WTC11 (cell line): ENCODE data around the gene MAGI2. TPM values are rescaled to one million over a fixed set of nuclear protein-coding genes. Genes with fewer than 3 reads are reported as not detected.

Experiments used
- ATAC-seq: fragments of 200-7000 bp; cut with Tn5 transposase; 2 replicates; pipeline ENCODE4 v1.10.0; 2021; ENCODE audit warnings: mild to moderate bottlenecking, moderate library complexity
- CTCF ChIA-PET: fragments of 300-600 bp; sonication (Branson Sonifier 250); formaldehyde crosslinking; loops from one replicate; lab custom pipeline; 2021; ENCODE audit warnings: antibody characterized with exemption; lab: Charles Lee
- POLR2A ChIA-PET: fragments of 350-600 bp; sonication (Branson Sonifier 250); formaldehyde crosslinking; loops from one replicate; lab custom pipeline; 2021; ENCODE audit warnings: antibody characterized with exemption; lab: Charles Lee
- DNase-seq: peaks from one replicate; pipeline ENCODE4 v3.0.0; 2021; ENCODE audit warnings: low spot score
- H3K27ac Mint-ChIP-seq: 2 replicates; pipeline ENCODE4 v1.8.0; 2021; ENCODE audit warnings: mixed read lengths
- H3K27me3 Mint-ChIP-seq: 2 replicates; pipeline ENCODE4 v1.8.0; 2021; ENCODE audit warnings: low read depth, mild to moderate bottlenecking, moderate library complexity, mixed read lengths
- H3K36me3 Mint-ChIP-seq: 2 replicates; pipeline ENCODE4 v1.8.0; 2021; ENCODE audit warnings: mixed read lengths
- H3K4me1 Mint-ChIP-seq: 2 replicates; pipeline ENCODE4 v1.8.0; 2022; ENCODE audit warnings: mixed read lengths
- H3K4me3 Mint-ChIP-seq: 2 replicates; pipeline ENCODE4 v1.8.0; 2021; ENCODE audit warnings: mild to moderate bottlenecking, moderate library complexity, mixed read lengths
- H3K9me3 Mint-ChIP-seq: 2 replicates; pipeline ENCODE4 v1.8.0; 2021; ENCODE audit warnings: mixed read lengths
- ATF2 ChIP-seq: sonication (generic); formaldehyde crosslinking; IDR thresholded peaks from 2 replicates; pipeline ENCODE4 v1.8.1; 2022; ENCODE audit warnings: low read depth, missing genetic modification reagents, borderline replicate concordance
- ELF4 ChIP-seq: sonication (generic); formaldehyde crosslinking; IDR thresholded peaks from 2 replicates; pipeline ENCODE4 v1.8.1; 2022; ENCODE audit warnings: low read depth, mild to moderate bottlenecking, moderate library complexity, missing genetic modification reagents
- EMX1 ChIP-seq: fragments of 250-450 bp; sonication (Bioruptor Pico); IDR thresholded peaks from 2 replicates; pipeline ENCODE4 v1.8.0; 2021; ENCODE audit warnings: mild to moderate bottlenecking
- ETV6 ChIP-seq: sonication (generic); formaldehyde crosslinking; IDR thresholded peaks from 2 replicates; pipeline ENCODE4 v1.8.1; 2022; ENCODE audit warnings: mild to moderate bottlenecking, missing genetic modification reagents
- GABPB1 ChIP-seq: sonication (generic); formaldehyde crosslinking; IDR thresholded peaks from 2 replicates; pipeline ENCODE4 v1.8.1; 2023; ENCODE audit warnings: mild to moderate bottlenecking, missing genetic modification reagents
- HMGA2 ChIP-seq: fragments of 250-450 bp; sonication (Bioruptor Pico); IDR thresholded peaks from 2 replicates; pipeline ENCODE4 v1.4.0; 2021; ENCODE audit warnings: mild to moderate bottlenecking, moderate library complexity
- JAZF1 ChIP-seq: fragments of 250-450 bp; sonication (Bioruptor Pico); IDR thresholded peaks from 2 replicates; pipeline ENCODE4 v1.9.0; 2021; ENCODE audit warnings: moderate library complexity, mild to moderate bottlenecking, inconsistent platforms
- NFE2L1 ChIP-seq: sonication (generic); formaldehyde crosslinking; IDR thresholded peaks from 2 replicates; pipeline ENCODE4 v1.8.1; 2023; ENCODE audit warnings: missing genetic modification reagents
- PREB ChIP-seq: sonication (generic); formaldehyde crosslinking; IDR thresholded peaks from 2 replicates; pipeline ENCODE4 v1.8.1; 2022; ENCODE audit warnings: mild to moderate bottlenecking, missing genetic modification reagents, moderate library complexity, borderline replicate concordance
- PRRX2 ChIP-seq: fragments of 250-450 bp; sonication (Bioruptor Pico); IDR thresholded peaks from 2 replicates; pipeline ENCODE4 v1.8.0; 2021; ENCODE audit warnings: mild to moderate bottlenecking
- RORB ChIP-seq: fragments of 250-450 bp; sonication (Bioruptor Pico); IDR thresholded peaks from 2 replicates; pipeline ENCODE4 v1.9.0; 2021; ENCODE audit warnings: mild to moderate bottlenecking
- TEAD1 ChIP-seq: sonication (generic); formaldehyde crosslinking; IDR thresholded peaks from 2 replicates; pipeline ENCODE4 v1.8.0; 2022; ENCODE audit warnings: mild to moderate bottlenecking, missing genetic modification reagents
- TEAD4 ChIP-seq: sonication (generic); formaldehyde crosslinking; IDR thresholded peaks from 2 replicates; pipeline ENCODE4 v1.8.0; 2022; ENCODE audit warnings: mild to moderate bottlenecking, missing genetic modification reagents
- ZNF138 ChIP-seq: sonication (generic); formaldehyde crosslinking; conservative IDR thresholded peaks from 2 replicates; pipeline ENCODE4 v1.8.1; 2022; ENCODE audit warnings: mild to moderate bottlenecking, moderate library complexity, missing genetic modification reagents
- ZNF263 ChIP-seq: sonication (generic); formaldehyde crosslinking; IDR thresholded peaks from 2 replicates; pipeline ENCODE4 v1.8.1; 2022; ENCODE audit warnings: low read depth, mild to moderate bottlenecking, moderate library complexity, missing genetic modification reagents
- ZNF396 ChIP-seq: fragments of 250-450 bp; sonication (Bioruptor Pico); IDR thresholded peaks from 2 replicates; pipeline ENCODE4 v1.8.0; 2021; ENCODE audit warnings: mild to moderate bottlenecking, moderate library complexity, borderline replicate concordance
- total RNA-seq: library from RNA; stranded (reverse); gene quantifications from 3 replicates; pipeline ENCODE4 v1.2.3, GENCODE V29; 2021
- TF ChIP-seq, protein P1 (sequence below): sonication (generic); formaldehyde crosslinking; IDR thresholded peaks from 2 replicates; pipeline ENCODE4 v1.8.0; 2022; ENCODE audit warnings: missing genetic modification reagents
- TF ChIP-seq, protein P2 (sequence below): sonication (generic); formaldehyde crosslinking; conservative IDR thresholded peaks from 2 replicates; pipeline ENCODE4 v1.8.1; 2022; ENCODE audit warnings: mild to moderate bottlenecking, missing genetic modification reagents
- TF ChIP-seq, protein P3 (sequence below): fragments of 250-450 bp; sonication (Bioruptor Pico); IDR thresholded peaks from 2 replicates; pipeline ENCODE4 v1.8.0; 2021; ENCODE audit warnings: mild to moderate bottlenecking
- TF ChIP-seq, protein P4 (sequence below): fragments of 250-450 bp; sonication (Bioruptor Pico); IDR thresholded peaks from 2 replicates; pipeline ENCODE4 v1.9.0; 2021; ENCODE audit warnings: mild to moderate bottlenecking
- TF ChIP-seq, protein P5 (sequence below): sonication (generic); formaldehyde crosslinking; IDR thresholded peaks from 2 replicates; pipeline ENCODE4 v1.8.1; 2023; ENCODE audit warnings: mild to moderate bottlenecking, moderate library complexity, missing genetic modification reagents

The MAGI2 gene
- total RNA-seq, 1 experiment from 2014 or later, result 26.6 TPM

DNA sequence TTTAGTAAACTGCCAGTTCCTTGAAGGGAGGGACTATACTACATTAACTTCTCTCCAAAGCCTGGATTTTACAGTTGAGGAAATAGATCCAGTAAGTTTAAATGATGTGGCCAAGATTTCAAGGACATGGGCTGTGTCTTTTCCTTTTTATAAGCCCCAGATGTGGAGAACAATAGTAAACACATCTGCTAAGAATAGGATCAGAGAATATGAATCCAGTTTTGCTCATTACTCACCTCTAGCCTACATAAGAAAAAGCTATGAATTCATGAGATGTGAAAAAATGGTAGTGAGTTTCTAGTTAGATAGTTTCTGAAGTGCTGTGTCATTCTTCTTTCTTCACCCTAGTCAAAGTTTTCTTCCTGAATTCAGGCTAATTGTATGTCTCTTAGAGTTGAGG is 38.6 kb downstream of the MAGI2 start:
- Mint-ChIP-seq H3K27me3 (no peaks in the 10 kb centered on the region; the same call in 1 of the 2 replicates), H3K4me1 (no peaks in the 10 kb centered on the region), H3K27ac (no peak overlapping the region), H3K4me3 (no peak overlapping the region), H3K36me3 (no peaks in the 10 kb centered on the region), H3K9me3 (no peaks in the 10 kb centered on the region)
- POLR2A ChIA-PET, result no interaction called here
- DNase-seq (no peak), ATAC-seq (no peak)
- CTCF ChIA-PET, result no interaction called here
- no peak for TF ChIP-seq TEAD4 (CRISPR knock-in tag)
- no peak for TF ChIP-seq ATF2 (CRISPR knock-in tag)
- no peak for TF ChIP-seq TEAD1 (CRISPR knock-in tag)
- TF ChIP-seq HMGA2, result no peak
- TF ChIP-seq NFE2L1 (CRISPR knock-in tag), result no peak
- no peak for TF ChIP-seq EMX1 (CRISPR knock-in tag)
- no peak for TF ChIP-seq JAZF1 (CRISPR knock-in tag)
- TF ChIP-seq, protein P1, sequence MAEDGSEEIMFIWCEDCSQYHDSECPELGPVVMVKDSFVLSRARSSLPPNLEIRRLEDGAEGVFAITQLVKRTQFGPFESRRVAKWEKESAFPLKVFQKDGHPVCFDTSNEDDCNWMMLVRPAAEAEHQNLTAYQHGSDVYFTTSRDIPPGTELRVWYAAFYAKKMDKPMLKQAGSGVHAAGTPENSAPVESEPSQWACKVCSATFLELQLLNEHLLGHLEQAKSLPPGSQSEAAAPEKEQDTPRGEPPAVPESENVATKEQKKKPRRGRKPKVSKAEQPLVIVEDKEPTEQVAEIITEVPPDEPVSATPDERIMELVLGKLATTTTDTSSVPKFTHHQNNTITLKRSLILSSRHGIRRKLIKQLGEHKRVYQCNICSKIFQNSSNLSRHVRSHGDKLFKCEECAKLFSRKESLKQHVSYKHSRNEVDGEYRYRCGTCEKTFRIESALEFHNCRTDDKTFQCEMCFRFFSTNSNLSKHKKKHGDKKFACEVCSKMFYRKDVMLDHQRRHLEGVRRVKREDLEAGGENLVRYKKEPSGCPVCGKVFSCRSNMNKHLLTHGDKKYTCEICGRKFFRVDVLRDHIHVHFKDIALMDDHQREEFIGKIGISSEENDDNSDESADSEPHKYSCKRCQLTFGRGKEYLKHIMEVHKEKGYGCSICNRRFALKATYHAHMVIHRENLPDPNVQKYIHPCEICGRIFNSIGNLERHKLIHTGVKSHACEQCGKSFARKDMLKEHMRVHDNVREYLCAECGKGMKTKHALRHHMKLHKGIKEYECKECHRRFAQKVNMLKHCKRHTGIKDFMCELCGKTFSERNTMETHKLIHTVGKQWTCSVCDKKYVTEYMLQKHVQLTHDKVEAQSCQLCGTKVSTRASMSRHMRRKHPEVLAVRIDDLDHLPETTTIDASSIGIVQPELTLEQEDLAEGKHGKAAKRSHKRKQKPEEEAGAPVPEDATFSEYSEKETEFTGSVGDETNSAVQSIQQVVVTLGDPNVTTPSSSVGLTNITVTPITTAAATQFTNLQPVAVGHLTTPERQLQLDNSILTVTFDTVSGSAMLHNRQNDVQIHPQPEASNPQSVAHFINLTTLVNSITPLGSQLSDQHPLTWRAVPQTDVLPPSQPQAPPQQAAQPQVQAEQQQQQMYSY (CRISPR knock-in tag), result no peak
- TF ChIP-seq ZNF138 (CRISPR knock-in tag), result no peak
- no peak for TF ChIP-seq ELF4
- TF ChIP-seq PRRX2 (CRISPR knock-in tag), result no peak
- TF ChIP-seq ETV6 (CRISPR knock-in tag), result no peak
- no peak for TF ChIP-seq ZNF263
- TF ChIP-seq, protein P2, sequence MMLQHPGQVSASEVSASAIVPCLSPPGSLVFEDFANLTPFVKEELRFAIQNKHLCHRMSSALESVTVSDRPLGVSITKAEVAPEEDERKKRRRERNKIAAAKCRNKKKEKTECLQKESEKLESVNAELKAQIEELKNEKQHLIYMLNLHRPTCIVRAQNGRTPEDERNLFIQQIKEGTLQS (CRISPR knock-in tag), result no peak
- no peak for TF ChIP-seq ZNF396 (CRISPR knock-in tag)
- TF ChIP-seq GABPB1 (CRISPR knock-in tag), result no peak
- TF ChIP-seq, protein P3, sequence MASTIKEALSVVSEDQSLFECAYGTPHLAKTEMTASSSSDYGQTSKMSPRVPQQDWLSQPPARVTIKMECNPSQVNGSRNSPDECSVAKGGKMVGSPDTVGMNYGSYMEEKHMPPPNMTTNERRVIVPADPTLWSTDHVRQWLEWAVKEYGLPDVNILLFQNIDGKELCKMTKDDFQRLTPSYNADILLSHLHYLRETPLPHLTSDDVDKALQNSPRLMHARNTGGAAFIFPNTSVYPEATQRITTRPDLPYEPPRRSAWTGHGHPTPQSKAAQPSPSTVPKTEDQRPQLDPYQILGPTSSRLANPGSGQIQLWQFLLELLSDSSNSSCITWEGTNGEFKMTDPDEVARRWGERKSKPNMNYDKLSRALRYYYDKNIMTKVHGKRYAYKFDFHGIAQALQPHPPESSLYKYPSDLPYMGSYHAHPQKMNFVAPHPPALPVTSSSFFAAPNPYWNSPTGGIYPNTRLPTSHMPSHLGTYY (CRISPR knock-in tag), result no peak

DNA sequence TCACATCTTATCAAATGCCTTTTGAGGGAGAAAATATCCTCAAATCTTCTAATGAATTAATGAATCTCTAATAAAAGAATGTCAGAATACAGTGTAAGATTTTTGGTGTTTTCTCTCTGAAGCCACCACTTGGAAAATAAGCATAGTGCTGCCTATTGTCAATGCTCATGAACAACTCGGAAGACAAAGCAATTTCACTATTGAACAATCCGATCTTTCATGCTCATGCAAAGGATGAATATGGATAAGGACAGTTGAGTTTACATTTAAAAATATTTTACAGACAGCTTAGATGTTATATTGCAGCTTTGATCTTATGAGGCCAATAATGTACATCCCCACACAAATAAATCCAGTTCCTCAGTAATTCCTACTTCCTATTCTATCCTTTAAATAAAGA is 40.6 kb downstream of the MAGI2 start:
- H3K4me1 Mint-ChIP-seq, result no peaks in the 10 kb centered on the region
- CTCF ChIA-PET, result no interaction called here
- H3K4me3 Mint-ChIP-seq, result no peak overlapping the region
- H3K36me3 Mint-ChIP-seq, result no peaks in the 10 kb centered on the region
- H3K9me3 Mint-ChIP-seq, result no peaks in the 10 kb centered on the region
- TF ChIP-seq RORB (CRISPR knock-in tag) (no peak), NFE2L1 (CRISPR knock-in tag) (no peak), PREB (CRISPR knock-in tag) (no peak)
- TF ChIP-seq, protein P4, sequence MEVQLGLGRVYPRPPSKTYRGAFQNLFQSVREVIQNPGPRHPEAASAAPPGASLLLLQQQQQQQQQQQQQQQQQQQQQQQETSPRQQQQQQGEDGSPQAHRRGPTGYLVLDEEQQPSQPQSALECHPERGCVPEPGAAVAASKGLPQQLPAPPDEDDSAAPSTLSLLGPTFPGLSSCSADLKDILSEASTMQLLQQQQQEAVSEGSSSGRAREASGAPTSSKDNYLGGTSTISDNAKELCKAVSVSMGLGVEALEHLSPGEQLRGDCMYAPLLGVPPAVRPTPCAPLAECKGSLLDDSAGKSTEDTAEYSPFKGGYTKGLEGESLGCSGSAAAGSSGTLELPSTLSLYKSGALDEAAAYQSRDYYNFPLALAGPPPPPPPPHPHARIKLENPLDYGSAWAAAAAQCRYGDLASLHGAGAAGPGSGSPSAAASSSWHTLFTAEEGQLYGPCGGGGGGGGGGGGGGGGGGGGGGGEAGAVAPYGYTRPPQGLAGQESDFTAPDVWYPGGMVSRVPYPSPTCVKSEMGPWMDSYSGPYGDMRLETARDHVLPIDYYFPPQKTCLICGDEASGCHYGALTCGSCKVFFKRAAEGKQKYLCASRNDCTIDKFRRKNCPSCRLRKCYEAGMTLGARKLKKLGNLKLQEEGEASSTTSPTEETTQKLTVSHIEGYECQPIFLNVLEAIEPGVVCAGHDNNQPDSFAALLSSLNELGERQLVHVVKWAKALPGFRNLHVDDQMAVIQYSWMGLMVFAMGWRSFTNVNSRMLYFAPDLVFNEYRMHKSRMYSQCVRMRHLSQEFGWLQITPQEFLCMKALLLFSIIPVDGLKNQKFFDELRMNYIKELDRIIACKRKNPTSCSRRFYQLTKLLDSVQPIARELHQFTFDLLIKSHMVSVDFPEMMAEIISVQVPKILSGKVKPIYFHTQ (CRISPR knock-in tag), result no peak
- TF ChIP-seq, protein P5, sequence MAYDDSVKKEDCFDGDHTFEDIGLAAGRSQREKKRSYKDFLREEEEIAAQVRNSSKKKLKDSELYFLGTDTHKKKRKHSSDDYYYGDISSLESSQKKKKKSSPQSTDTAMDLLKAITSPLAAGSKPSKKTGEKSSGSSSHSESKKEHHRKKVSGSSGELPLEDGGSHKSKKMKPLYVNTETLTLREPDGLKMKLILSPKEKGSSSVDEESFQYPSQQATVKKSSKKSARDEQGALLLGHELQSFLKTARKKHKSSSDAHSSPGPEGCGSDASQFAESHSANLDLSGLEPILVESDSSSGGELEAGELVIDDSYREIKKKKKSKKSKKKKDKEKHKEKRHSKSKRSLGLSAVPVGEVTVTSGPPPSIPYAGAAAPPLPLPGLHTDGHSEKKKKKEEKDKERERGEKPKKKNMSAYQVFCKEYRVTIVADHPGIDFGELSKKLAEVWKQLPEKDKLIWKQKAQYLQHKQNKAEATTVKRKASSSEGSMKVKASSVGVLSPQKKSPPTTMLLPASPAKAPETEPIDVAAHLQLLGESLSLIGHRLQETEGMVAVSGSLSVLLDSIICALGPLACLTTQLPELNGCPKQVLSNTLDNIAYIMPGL (CRISPR knock-in tag), result no peak
- ATAC-seq, result no peak
- no peak for DNase-seq
- no peak overlapping the region for H3K27ac Mint-ChIP-seq
- POLR2A ChIA-PET, result no interaction called here
- no peaks in the 10 kb centered on the region; the same call in 1 of the 2 replicates for H3K27me3 Mint-ChIP-seq
